GM18499 (cell line): ENCODE results near the gene ATP2C2.
"Not testable (repeated sequence)": the region's sequence is repeated elsewhere in the genome, so short reads cannot be mapped to it uniquely, and the experiment has no call there.

Source experiments
- ATAC-seq: cut with Tn5 transposase; IDR thresholded peaks from one replicate; pipeline ENCODE4 v1.9.1; 2021; ENCODE audit warnings: moderate number of reproducible peaks; ENCODE audit not compliant: insufficient read depth, unreplicated experiment

Gene ATP2C2

DNA sequence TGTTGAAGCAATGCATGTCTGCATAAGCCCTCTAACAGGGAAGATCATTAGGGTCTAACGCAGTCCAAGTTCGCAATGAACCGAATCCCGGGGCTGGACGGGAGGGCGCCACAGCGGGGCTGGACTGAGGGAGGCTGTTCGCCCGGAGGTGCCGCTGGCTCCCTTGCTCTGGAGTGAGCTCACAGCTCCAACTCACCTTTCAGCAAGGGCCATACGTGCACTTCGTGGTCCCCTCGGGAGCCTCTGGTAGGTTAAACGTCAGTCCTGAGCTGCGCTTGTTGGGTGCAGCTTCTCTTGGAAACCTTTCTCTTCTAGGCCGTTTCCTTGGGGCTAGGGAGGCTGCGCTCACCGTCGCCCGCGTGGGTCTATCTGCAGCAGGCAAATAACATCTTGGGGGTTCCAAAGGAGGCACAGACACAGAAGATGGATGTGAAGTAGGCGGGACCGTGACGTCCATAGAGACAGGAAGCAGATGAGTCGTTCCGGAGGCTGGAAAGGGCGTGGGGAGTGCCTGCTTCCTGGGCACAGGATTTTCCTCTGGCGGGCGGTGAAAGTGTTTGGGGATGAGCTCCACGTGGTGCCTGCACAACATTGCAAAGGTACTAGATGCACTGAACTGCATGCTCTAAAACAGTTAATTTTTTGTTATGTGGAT is 21.9 kb downstream of the ATP2C2 start:
- no peak for ATAC-seq

DNA sequence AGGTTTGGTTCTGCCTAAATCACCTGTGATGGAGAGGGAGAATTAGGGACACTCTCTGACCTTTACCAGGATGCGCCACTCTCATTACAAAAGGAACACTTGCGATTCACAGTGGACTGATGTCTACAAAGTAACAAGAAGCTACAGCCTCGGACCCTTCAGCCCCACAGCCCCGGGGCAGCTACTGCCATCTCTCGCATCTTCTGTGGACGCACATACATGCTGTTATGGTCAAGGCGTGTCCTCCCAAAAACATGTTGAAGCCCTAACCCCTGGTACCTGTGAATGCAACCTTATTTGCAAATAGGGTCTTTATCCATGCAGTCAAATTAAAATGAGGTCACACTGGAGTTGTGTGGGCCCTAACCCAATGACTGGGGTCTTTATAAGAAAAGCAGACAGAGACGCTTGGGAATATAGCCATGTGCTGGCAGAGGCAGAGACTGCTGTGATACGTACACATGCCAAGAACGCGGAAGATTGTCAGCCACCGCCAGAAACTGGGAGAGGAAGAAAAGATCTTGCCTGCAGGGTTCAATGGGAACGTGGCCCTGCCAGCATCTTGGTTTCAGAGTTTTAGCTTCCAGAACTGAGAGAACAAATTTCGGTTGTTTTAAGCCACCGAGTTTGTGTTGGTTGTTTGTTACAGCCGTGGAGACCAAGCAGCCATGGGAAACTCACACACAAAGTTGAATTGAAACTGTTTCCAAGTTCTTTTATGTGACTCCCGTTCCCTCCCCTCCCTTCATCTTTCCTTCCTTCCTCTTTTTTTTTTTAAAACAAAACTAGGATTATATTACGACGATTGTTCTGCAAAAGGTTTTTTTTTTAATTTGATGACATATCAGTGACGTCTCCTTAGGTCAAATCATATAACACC is 23.1 kb downstream of the ATP2C2 start:
- ATAC-seq = no peak

DNA sequence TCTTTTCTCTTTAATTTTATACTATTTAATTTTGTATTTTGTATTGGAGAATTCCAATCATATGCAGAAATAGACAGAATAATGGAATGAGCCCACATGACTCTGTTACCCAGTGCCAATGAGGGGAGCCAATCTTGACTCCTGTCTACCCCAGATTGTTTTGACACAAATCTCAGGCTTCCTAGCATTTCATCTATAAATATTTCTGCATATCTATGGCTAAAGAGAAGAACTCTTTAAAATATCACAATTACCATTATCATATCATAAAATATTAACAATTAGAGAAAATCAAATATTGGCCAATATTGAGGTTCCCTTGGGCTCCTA is 23.7 kb downstream of the ATP2C2 start:
- ATAC-seq = no peak

GRCh38 chr16:84396082-84396481 is 27.7 kb downstream of the ATP2C2 start:
- ATAC-seq = not testable (repeated sequence)

DNA sequence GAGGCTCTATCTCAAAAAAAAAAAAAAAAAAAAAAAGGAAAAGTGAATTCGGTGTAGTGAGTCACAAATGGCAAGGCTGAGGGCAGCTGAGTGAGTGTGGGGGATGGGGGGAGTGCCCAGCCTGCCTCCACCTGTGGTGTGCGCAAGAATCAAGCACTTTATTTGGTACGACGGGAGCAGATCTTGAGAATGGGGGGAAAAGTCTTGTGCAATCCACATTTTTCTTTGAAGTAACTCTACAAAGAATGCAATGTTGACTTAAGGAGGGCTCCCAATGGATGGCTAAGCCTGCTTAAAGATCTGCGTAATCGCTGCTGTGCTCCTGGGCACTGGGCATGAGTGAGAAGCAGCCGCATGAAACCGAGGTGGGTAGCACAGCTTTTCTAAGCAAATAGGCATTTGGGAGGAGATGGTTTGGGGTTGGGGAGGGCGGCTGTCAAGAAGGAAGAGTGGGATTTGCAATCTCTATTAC is 28.2 kb downstream of the ATP2C2 start:
- ATAC-seq = no peak

GRCh38 chr16:84397090-84397489 is 28.8 kb downstream of the ATP2C2 start:
- ATAC-seq = no peak

DNA sequence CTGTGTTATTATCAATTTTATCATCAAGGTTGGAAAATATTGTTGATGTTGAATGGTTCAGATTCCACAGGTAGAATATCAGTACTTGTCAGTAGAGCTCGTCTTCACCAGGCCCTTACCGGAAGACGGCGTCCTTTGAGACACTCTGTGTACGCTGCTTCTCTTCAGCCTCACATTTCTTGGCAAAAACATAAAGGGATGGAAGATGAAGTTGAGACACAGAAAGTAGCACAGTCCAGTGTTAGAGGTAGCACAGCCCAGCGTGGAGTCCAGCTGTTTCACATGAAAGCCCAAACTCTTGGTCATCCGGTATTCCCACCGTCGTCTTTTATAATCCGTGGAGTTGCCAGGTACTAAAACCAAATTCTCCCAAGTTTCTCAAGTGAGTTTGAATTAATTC is 30.4 kb downstream of the ATP2C2 start:
- no peak for ATAC-seq

- ATAC-seq = not testable (repeated sequence)
Measured at GRCh38 chr16:84399912-84400311, 31.6 kb downstream of the ATP2C2 start.

GRCh38 chr16:84403435-84403834 is 35.1 kb downstream of the ATP2C2 start:
- not testable (repeated sequence) for ATAC-seq

- no peak for ATAC-seq
Measured at GRCh38 chr16:84404324-84404723, 36.0 kb downstream of the ATP2C2 start.

DNA sequence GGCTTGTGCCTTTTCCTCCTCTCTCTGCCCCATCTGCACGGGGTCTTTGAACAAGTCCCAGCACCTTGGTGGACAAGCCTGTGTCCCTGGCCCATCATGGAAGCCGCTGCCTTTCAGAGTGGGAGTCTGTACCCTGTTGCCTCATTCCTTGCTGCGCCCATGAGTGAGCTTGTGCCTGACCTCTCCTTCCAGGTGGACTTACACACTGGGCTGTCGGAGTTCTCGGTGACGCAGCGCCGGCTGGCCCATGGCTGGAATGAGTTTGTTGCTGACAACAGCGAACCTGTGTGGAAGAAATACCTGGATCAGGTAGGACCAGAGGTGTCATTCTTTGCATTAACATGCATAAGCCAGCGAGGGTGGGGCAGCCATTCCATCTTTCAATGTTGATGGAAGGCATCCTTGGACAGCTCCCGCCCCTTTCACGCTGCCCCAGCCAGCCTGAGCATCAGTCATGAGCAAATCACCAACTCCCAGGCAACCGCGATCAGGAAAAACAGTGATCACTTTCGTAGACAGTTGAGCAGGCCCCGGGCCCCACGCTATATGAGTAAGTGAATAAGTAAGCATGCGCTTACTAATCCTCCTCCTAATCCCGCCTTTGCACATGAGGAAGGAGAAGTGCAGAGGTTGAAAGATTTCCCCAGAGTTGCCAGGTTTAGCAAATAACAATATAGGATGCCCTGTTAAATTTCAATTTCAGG is 36.8 kb downstream of the ATP2C2 start:
- no peak for ATAC-seq

GRCh38 chr16:84406006-84406963 is 37.9 kb downstream of the ATP2C2 start:
- ATAC-seq = no peak

DNA sequence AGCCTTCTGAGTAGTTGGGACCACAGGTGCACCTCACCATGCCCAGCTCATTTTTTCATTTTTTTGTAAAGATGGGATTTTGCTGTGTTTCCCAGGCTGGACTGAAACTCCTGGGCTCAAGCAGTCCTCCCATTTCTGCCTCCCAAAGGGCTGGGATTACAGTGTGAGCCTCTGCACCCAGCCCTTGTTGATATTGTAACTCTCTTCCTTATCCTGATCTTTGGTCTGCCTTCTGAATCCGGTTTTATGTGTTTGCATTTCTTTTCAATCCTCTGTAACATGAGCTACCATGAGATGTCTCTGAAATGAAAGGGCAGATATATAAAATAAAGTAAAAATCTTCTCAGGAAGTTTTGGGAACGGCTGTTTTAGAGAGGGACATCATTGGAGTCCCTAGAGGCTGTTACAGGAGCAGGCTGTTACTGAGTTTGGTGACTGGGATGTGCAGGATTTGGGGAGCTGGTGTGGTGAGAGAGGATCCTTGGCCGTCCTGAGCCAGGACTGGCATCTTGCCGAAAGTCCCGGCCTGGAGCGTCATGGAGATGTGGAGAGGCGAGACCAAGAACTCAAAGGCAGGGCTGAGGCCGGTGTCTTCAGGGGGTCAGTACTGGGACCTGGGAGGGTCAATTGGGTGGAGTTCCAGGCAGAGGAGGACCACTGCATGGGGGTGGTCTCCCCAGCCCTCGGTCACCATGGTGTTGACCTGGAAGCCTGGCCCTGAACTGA is 39.4 kb downstream of the ATP2C2 start:
- no peak for ATAC-seq

DNA sequence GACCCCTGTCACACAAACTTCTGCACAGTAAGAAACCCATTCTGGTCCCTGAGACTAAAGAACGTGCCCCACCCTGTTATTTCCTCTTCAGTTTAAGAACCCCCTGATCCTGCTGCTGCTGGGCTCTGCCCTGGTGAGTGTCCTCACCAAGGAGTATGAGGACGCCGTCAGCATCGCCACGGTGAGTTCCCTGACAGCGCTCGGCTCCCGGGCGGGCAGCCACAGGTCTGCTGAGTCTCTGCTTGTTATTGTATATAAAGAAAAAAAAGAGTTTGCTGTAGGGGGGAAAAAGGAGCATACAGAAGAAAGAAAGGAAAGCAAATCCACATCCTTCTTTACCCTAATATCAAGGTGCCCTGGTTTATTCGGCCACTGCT is 40.0 kb downstream of the ATP2C2 start:
- no peak for ATAC-seq

- no peak for ATAC-seq
Measured at GRCh38 chr16:84408856-84409255, 40.5 kb downstream of the ATP2C2 start.

- ATAC-seq = no peak
Measured at GRCh38 chr16:84410361-84411138, 42.2 kb downstream of the ATP2C2 start.

DNA sequence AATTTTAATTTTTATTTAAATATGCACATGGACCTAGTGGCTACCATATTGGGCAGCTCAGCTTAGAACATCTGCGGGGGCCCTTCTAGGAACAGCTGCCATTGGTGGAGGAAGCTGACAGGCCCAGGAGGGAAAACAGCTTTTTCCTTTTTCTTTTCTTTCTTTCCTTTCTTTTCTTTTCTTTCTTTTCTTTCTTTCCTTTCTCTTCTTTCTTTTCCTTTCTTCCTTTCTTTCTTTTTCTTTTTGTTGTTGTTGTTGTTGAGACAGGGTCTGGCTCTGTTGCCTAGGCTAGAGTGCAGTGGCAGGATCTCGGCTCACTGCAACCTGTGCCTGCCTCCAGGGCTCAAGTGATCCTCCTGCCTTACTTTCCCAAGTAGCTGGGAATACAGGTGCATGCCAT is 43.4 kb downstream of the ATP2C2 start:
- no peak for ATAC-seq

GRCh38 chr16:84412262-84412661 is 43.9 kb downstream of the ATP2C2 start:
- ATAC-seq = no peak
